Ectodermal cell (in vitro differentiated cells): ENCODE data around the gene PEX5L. TPM values are rescaled to one million over a fixed set of nuclear protein-coding genes. Genes with fewer than 3 reads are reported as not detected.

ENCODE experiments used
- H3K27ac ChIP-seq: 2 replicates; pipeline ENCODE4 v1.7.0; 2013; ENCODE audit warnings: mild to moderate bottlenecking, low read depth, low read length; ENCODE audit not compliant: insufficient read depth, poor library complexity, severe bottlenecking
- H3K27me3 ChIP-seq: 2 replicates; pipeline ENCODE4 v1.7.0; 2013; ENCODE audit warnings: mild to moderate bottlenecking, low read length; ENCODE audit not compliant: insufficient read depth, control insufficient read depth, poor library complexity, severe bottlenecking
- H3K36me3 ChIP-seq: one replicate; pipeline ENCODE4 v1.7.0; 2013; ENCODE audit warnings: low read length; ENCODE audit not compliant: control insufficient read depth, insufficient read depth
- H3K4me1 ChIP-seq: one replicate; pipeline ENCODE4 v1.7.0; 2013; ENCODE audit warnings: low read length; ENCODE audit not compliant: control insufficient read depth, insufficient read depth
- H3K4me3 ChIP-seq: 2 replicates; pipeline ENCODE4 v1.7.0; 2013; ENCODE audit warnings: low read depth, low read length, control low read depth; ENCODE audit not compliant: insufficient read depth
- H3K9me3 ChIP-seq: 2 replicates; pipeline ENCODE4 v1.7.0; 2013; ENCODE audit warnings: mild to moderate bottlenecking, low read length, moderate library complexity; ENCODE audit not compliant: control insufficient read depth
- WGBS, 2 experiments: methylation state at CpG; one replicate each; pipeline ENCODE4 v1.1.7; 2013; ENCODE audit warnings: missing lambda C conversion rate in 2 of 2; 5-methylcytosine and 5-hydroxymethylcytosine counted together
- polyA plus RNA-seq, 4 experiments: library from polyadenylated mRNA; stranded (reverse); fragments of 50-300 nt; gene quantifications; one replicate each; pipeline ENCODE4 v1.2.3, GENCODE V29; 2013

Gene PEX5L
- polyA plus RNA-seq (2013, experiment 1 of 4), result 1.1 TPM
- polyA plus RNA-seq (2013, experiment 2 of 4), result 0.57 TPM
- polyA plus RNA-seq (2013, experiment 3 of 4), result 0.27 TPM
- 0.73 TPM for polyA plus RNA-seq (2013, experiment 4 of 4)

- Histone ChIP-seq H3K27ac (no peak within 1 kb of the TSS), H3K27me3 (peaks cover 80% of the 10 kb centered on the region), H3K4me3 (peak within 1 kb of the TSS; percentile 41), H3K36me3 (no peaks in the 10 kb centered on the region), H3K9me3 (no peaks in the 10 kb centered on the region), H3K4me1 (peaks cover 2% of the 10 kb centered on the region)
- 0 to 1% methylated on average over 96 of the region's 96 CpGs for WGBS, 2 experiments
These were observed at the start of gene PEX5L for GRCh38 chr3:180036671-180037455. Gene PEX5L (minus strand): TSS chr3:180036937. CDS start chr3:180036599, 338 bp downstream.

GRCh38 chr3:180085122-180085710 lies 48.5 kb upstream of the PEX5L start:
- Histone ChIP-seq H3K27me3 (no peaks in the 10 kb centered on the region), H3K4me3 (no peak overlapping the region), H3K9me3 (no peaks in the 10 kb centered on the region), H3K27ac (no peak overlapping the region), H3K4me1 (no peaks in the 10 kb centered on the region), H3K36me3 (no peaks in the 10 kb centered on the region)
- WGBS, 2 experiments, result 78 to 90% methylated on average over 2 of the region's 2 CpGs

- 95 to 100% methylated on average over 2 of the region's 2 CpGs for WGBS, 2 experiments
- no peaks in the 10 kb centered on the region for H3K27me3 ChIP-seq
- H3K36me3 ChIP-seq, result no peaks in the 10 kb centered on the region
- no peaks in the 10 kb centered on the region for H3K4me1 ChIP-seq
- H3K27ac ChIP-seq, result no peak overlapping the region
- no peaks in the 10 kb centered on the region for H3K9me3 ChIP-seq
- no peak overlapping the region for H3K4me3 ChIP-seq
These were observed 46.0 kb upstream of the PEX5L start for GRCh38 chr3:180082699-180083098.

- no peaks in the 10 kb centered on the region for H3K4me1 ChIP-seq
- no peak overlapping the region for H3K27ac ChIP-seq
- 69 to 76% methylated on average over 2 of the region's 2 CpGs for WGBS, 2 experiments
- H3K4me3 ChIP-seq, result no peak overlapping the region
- no peaks in the 10 kb centered on the region for H3K9me3 ChIP-seq
- no peaks in the 10 kb centered on the region for H3K36me3 ChIP-seq
- H3K27me3 ChIP-seq, result no peaks in the 10 kb centered on the region
These were observed 41.9 kb upstream of the PEX5L start for GRCh38 chr3:180078592-180078991.

GRCh38 chr3:180073561-180073960 lies 36.8 kb upstream of the PEX5L start:
- Histone ChIP-seq H3K27ac (no peak overlapping the region), H3K9me3 (no peaks in the 10 kb centered on the region), H3K4me3 (no peak overlapping the region), H3K27me3 (no peaks in the 10 kb centered on the region), H3K4me1 (no peaks in the 10 kb centered on the region), H3K36me3 (no peaks in the 10 kb centered on the region)

- no peak overlapping the region for H3K4me3 ChIP-seq
- no peaks in the 10 kb centered on the region for H3K27me3 ChIP-seq
- no peaks in the 10 kb centered on the region for H3K9me3 ChIP-seq
- no peaks in the 10 kb centered on the region for H3K36me3 ChIP-seq
- WGBS, 2 experiments, result 84 to 92% methylated on average over 1 of the region's 1 CpG
- no peaks in the 10 kb centered on the region for H3K4me1 ChIP-seq
- no peak overlapping the region for H3K27ac ChIP-seq
These were observed 36.0 kb upstream of the PEX5L start for GRCh38 chr3:180072786-180073185.

GRCh38 chr3:180070925-180071324 lies 34.2 kb upstream of the PEX5L start:
- WGBS, 2 experiments, result 87 to 94% methylated on average over 3 of the region's 3 CpGs
- H3K27ac ChIP-seq, result no peak overlapping the region

GRCh38 chr3:180068023-180068422 lies 31.3 kb upstream of the PEX5L start:
- Histone ChIP-seq H3K36me3 (no peaks in the 10 kb centered on the region), H3K9me3 (no peaks in the 10 kb centered on the region), H3K4me3 (no peak overlapping the region), H3K4me1 (no peaks in the 10 kb centered on the region), H3K27me3 (no peaks in the 10 kb centered on the region), H3K27ac (no peak overlapping the region)
- 80 to 98% methylated on average over 1 of the region's 1 CpG for WGBS, 2 experiments

More at GRCh38 chr3:180070925-180071324, 34.2 kb upstream of the PEX5L start:
- Histone ChIP-seq H3K27me3 (no peaks in the 10 kb centered on the region), H3K4me3 (no peak overlapping the region), H3K4me1 (no peaks in the 10 kb centered on the region), H3K36me3 (no peaks in the 10 kb centered on the region), H3K9me3 (no peaks in the 10 kb centered on the region)

- H3K4me1 ChIP-seq, result no peaks in the 10 kb centered on the region
- no peak overlapping the region for H3K27ac ChIP-seq
- H3K4me3 ChIP-seq, result no peak overlapping the region
- 94 to 97% methylated on average over 1 of the region's 1 CpG for WGBS, 2 experiments
- H3K36me3 ChIP-seq, result no peaks in the 10 kb centered on the region
- no peaks in the 10 kb centered on the region for H3K27me3 ChIP-seq
- no peaks in the 10 kb centered on the region for H3K9me3 ChIP-seq
These were observed 29.9 kb upstream of the PEX5L start for GRCh38 chr3:180066598-180066997.

GRCh38 chr3:180063783-180064182 lies 27.0 kb upstream of the PEX5L start:
- Histone ChIP-seq H3K27me3 (no peaks in the 10 kb centered on the region), H3K4me1 (no peaks in the 10 kb centered on the region), H3K9me3 (no peaks in the 10 kb centered on the region), H3K4me3 (no peak overlapping the region), H3K36me3 (no peaks in the 10 kb centered on the region), H3K27ac (no peak overlapping the region)
- WGBS, 2 experiments, result 90 to 96% methylated on average over 1 of the region's 1 CpG
